ENCODE data around the gene DYSF.

The DYSF gene

GRCh38 chr2:71521436-71521950 is 68.1 kb downstream of the DYSF start:
- in situ Hi-C loops (cut with HindIII; ENCODE audit: low sequenced_read_pairs): no loop called here

GRCh38 chr2:71524476-71524875 is 71.1 kb downstream of the DYSF start:
- in situ Hi-C loops (cut with HindIII; ENCODE audit: low sequenced_read_pairs): no loop called here

GRCh38 chr2:71526141-71526540 is 72.8 kb downstream of the DYSF start:
- in situ Hi-C loops (cut with HindIII; ENCODE audit: low sequenced_read_pairs): loop anchor here (5.0 kb wide), 1 partner anchor 229 kb away; no protein-coding TSS in a partner anchor

GRCh38 chr2:71526975-71527374 is 73.6 kb downstream of the DYSF start:
- in situ Hi-C loops (cut with HindIII; ENCODE audit: low sequenced_read_pairs): loop anchor here (5.0 kb wide), 1 partner anchor 230 kb away; no protein-coding TSS in a partner anchor

- in situ Hi-C loops (cut with HindIII; ENCODE audit: low sequenced_read_pairs): loop anchor here (5.0 kb wide), 1 partner anchor 231 kb away; no protein-coding TSS in a partner anchor
Measured at GRCh38 chr2:71528131-71528591, 74.8 kb downstream of the DYSF start.

GRCh38 chr2:71528749-71529148 is 75.4 kb downstream of the DYSF start:
- in situ Hi-C loops (cut with HindIII; ENCODE audit: low sequenced_read_pairs): loop anchor here (5.0 kb wide), 1 partner anchor 231 kb away; no protein-coding TSS in a partner anchor

GRCh38 chr2:71530211-71530610 is 76.8 kb downstream of the DYSF start:
- in situ Hi-C loops (cut with HindIII; ENCODE audit: low sequenced_read_pairs): no loop called here

GRCh38 chr2:71530641-71531332 is 77.4 kb downstream of the DYSF start:
- in situ Hi-C loops (cut with HindIII; ENCODE audit: low sequenced_read_pairs): no loop called here

GRCh38 chr2:71531522-71532047 is 78.2 kb downstream of the DYSF start:
- in situ Hi-C loops (cut with HindIII; ENCODE audit: low sequenced_read_pairs): no loop called here

GRCh38 chr2:71532327-71532726 is 79.0 kb downstream of the DYSF start:
- in situ Hi-C loops (cut with HindIII; ENCODE audit: low sequenced_read_pairs): no loop called here

GRCh38 chr2:71534201-71534600 is 80.8 kb downstream of the DYSF start:
- in situ Hi-C loops (cut with HindIII; ENCODE audit: low sequenced_read_pairs): no loop called here

GRCh38 chr2:71534826-71535225 is 81.5 kb downstream of the DYSF start:
- in situ Hi-C loops (cut with HindIII; ENCODE audit: low sequenced_read_pairs): loop anchor here (5.0 kb wide), 1 partner anchor 107 kb away; no protein-coding TSS in a partner anchor

GRCh38 chr2:71535526-71535925 is 82.2 kb downstream of the DYSF start:
- in situ Hi-C loops (cut with HindIII; ENCODE audit: low sequenced_read_pairs): loop anchor here (5.0 kb wide), 1 partner anchor 107 kb away; no protein-coding TSS in a partner anchor

GRCh38 chr2:71536226-71536671 is 82.9 kb downstream of the DYSF start:
- in situ Hi-C loops (cut with HindIII; ENCODE audit: low sequenced_read_pairs): loop anchor here (5.0 kb wide), 1 partner anchor 106 kb away; no protein-coding TSS in a partner anchor

GRCh38 chr2:71538241-71538640 is 84.9 kb downstream of the DYSF start:
- in situ Hi-C loops (cut with HindIII; ENCODE audit: low sequenced_read_pairs): loop anchor here (5.0 kb wide), 1 partner anchor 104 kb away; no protein-coding TSS in a partner anchor

- in situ Hi-C loops (cut with HindIII; ENCODE audit: low sequenced_read_pairs): loop anchor here (5.0 kb wide), 1 partner anchor 104 kb away; no protein-coding TSS in a partner anchor
Measured at GRCh38 chr2:71538656-71539265, 85.4 kb downstream of the DYSF start.

- in situ Hi-C loops (cut with HindIII; ENCODE audit: low sequenced_read_pairs): no loop called here
Measured at GRCh38 chr2:71540818-71541217, 87.5 kb downstream of the DYSF start.

- in situ Hi-C loops (cut with HindIII; ENCODE audit: low sequenced_read_pairs): no loop called here
Measured at GRCh38 chr2:71544919-71545571, 91.7 kb downstream of the DYSF start.

GRCh38 chr2:71545572-71546274 is 92.4 kb downstream of the DYSF start:
- in situ Hi-C loops (cut with HindIII; ENCODE audit: low sequenced_read_pairs): no loop called here

GRCh38 chr2:71546275-71546638 is 92.9 kb downstream of the DYSF start:
- in situ Hi-C loops (cut with HindIII; ENCODE audit: low sequenced_read_pairs): no loop called here

All from endothelial cell of hepatic sinusoid (primary cell).